ENCODE measurements around the gene ESRRB.

Gene ESRRB

GRCh38 chr14:76541594-76542219 lies 165.8 kb downstream of the ESRRB start:
- ATAC-seq, result no peak
- no peak for DNase-seq

GRCh38 chr14:76546426-76547221 lies 170.7 kb downstream of the ESRRB start:
- peak; percentile 17 for ATAC-seq
- DNase-seq, result peak; percentile 12

DNA sequence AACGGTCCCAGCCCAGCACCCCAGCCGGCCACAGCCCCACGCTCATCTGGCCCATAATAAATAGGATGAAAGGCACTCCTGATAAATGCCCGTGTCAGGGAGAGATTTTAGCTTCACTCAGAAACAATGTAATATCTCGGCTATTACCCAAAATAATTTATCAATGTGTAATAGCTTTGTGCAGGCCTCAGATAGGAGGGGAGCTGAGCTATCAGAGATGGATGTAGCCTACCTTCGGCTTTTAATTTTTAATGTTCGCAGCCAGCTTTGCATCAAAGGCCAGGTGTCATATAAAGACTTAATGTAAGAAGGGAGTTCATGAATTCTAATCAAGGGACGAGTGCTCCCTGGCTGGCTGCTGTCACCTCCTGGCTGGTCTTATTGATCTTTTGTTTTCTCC lies 171.9 kb downstream of the ESRRB start:
- DNase-seq (no peak), ATAC-seq (no peak)

- DNase-seq, result no peak
- ATAC-seq, result no peak
Observed at GRCh38 chr14:76550534-76550933, 174.6 kb downstream of the ESRRB start.

GRCh38 chr14:76551116-76551515 lies 175.2 kb downstream of the ESRRB start:
- DNase-seq (no peak), ATAC-seq (no peak)
